HG02678 (cell line): ENCODE measurements around the gene GRIK4.

Experiments
- ATAC-seq: cut with Tn5 transposase; IDR thresholded peaks from one replicate; pipeline ENCODE4 v1.9.1; 2021; ENCODE audit warnings: mild to moderate bottlenecking, moderate library complexity; ENCODE audit not compliant: unreplicated experiment

GRIK4 gene

DNA sequence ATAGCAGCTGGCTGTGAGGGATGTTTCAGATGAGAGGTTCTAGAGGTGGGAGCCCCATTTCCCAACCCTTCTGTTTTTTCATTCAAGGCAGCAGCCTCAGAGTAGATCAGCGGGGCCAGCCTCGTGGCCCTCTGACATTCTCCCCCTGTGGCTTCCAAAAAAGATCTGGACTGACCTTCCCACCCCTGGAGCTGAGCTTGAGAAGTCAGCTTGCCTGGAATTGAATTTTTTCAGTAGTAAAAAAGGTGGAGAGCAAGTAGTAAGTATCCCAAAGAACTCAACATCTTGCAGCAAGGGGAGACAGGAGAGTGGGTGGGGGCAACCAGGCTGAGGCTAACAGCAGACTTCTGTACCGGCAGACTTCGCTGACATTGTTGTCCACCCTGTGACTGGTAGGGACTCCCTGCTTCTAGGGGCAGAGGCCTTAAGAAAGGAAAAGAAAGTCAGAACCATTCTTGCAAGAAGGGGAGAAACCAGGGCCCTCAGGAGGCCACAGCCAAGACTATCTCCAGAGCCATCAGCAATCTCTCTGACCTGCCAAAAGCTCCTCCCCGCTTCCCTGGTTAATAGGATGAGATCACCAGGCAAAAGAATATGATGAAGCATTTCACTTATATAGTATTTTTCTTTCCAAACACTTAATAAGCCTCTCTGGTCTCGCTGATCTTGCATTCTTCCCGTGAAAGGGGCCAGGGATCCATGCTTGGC lies 2.0 kb upstream of the GRIK4 start:
- no peak for ATAC-seq

DNA sequence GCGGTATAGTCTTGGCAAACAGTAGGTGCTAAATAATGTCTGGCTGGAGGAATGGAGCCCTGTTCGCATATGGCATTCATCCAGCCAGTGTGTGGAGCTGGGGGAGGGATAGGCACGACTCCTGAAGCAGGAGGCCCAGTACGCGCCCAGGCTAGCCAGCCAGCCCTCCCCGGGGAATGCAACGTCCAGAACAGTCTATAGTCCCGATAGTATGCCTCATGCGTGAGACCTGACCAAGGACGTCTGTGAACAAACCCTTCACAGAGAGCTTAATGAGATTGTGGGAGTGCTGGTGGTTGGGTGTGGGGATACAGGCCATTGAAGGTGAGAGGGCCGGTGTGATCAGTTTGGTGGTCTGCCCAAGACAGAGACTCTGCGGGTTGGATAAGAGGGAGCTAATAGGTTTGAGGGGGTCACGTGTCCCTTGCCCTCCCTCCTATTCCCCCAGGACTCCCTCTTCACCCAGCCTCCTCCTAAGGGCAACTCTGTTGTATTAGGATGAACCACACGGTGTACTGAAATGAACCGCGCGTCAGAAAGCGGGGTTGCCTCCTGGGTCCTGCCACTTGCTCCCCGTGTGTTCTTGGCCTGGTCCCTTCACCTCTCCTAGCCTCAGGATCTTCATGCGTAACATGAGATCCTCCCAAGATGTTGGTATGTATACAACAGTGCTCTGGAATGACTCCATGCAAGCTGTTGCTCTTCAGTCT lies 987 bp upstream of the GRIK4 start:
- ATAC-seq = no peak

DNA sequence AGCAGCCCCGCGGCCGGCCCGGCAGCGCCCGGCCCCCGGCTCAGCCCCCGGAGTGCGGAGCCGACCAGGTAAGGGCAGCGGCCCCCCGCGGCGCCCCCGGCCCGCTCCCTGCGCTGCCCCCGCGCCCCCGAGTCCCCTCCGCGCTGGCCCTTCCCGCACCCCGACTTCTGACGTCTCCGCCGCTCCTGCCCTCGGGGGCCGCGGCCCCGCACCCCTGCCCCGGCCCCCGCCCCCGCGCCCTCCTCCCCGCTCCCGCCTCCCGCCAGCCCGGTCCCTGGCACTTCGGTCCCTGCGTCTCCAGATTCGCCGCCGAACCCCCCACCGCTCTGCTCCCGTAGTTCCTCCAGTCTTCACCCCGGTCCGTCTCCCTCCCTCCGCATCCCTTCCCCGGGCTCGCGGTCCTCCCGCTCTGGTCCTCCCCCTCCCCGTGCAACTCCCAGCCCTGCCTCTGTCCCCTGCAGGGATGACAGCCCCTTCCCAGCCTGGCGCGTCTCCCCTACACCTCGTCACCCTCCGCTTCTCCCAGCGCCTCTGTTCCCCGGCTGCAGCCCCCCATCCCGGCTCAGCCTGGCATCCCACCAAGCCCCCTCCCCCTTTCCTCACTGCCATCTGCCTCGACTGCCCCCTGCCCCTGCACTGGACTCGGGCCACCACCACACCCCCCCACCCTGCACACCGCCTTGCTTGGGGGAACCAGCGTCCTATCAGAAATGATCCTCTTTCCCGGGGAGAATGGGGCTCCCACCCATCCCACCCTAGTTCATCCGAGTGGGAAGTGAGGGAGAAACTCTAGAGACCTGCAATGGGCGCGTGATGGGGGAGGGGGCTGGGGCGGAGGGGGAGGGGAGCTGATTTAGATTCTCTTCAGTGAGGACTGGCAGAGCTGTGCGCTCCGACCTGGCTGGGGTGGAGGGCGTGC lies 531 bp downstream of the GRIK4 start:
- no peak for ATAC-seq

DNA sequence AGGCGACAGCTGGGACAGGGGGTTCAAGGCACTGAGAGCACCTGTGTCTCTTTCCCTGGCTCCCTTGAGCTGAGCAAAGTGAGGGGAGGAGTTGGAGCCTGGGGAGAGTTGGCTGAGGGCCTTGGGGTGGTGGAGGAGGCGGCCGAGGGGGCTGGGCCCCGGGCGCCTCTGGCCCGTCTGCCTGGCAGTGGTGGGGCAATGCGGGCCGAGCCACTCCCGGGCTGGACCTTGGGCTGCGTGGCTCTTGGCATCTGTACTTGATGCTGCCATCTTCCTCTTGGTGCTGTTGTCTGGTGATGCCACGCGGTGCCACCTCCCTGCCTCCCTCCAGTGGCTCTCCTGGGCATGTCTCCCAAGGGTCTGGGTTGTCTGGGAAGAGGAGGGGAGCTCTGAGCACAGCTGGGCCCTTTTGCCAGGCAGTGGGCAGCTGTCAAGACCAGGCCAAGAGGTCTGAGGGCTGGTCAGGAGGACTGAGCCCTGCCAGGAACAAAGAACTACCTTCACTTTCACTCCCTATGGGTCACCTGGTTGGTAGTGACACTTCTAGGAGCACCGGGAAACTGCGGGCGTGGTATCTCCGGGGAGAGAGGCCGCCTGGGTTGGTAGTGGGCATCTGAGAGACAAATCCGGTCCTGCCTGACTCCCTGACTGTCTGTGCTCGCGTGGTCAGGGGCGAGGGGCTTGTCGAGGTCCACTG lies 1.3 kb downstream of the GRIK4 start:
- ATAC-seq = no peak

DNA sequence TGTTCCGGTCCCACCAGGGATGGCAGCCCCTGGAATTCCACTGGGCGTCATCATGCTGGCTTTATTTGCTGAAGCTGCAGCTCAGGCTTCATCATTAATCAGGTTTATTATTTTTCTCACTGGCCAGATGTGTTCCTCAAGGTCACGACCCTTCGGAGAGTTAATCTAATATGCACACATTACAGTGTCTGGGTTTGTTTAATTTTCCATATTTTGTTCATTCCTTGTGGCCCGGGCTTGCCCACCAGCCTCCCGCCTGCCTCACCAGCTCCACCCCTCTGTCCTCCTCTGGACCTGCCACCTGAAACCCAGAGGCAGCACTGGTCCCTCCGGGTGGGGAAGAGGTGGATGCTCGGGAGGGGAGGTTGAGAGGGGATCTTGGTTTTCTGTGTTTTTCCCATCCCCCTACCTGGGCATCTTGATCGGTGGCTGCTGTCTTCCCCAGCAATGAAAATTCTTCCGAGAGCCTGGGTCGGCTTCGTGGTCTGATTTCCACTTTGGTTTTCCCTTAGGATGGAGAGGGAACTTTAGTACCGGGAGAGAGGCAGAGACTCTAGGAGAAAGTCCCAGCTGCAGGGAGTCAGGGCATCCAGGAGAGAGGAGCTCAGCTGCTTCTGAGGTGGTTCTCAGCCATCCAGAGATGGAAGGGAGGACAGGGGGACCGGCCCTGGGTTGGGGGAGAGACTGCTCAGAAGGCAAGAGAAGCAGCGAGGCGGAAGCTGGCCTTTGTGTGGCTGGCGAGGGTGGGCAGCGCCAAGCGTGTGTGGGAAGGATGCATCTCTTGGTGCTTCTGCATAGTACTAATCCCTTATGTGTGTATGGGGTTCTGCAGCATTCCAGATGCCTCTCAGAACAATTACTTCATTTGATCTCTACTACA lies 2.1 kb downstream of the GRIK4 start:
- no peak for ATAC-seq

DNA sequence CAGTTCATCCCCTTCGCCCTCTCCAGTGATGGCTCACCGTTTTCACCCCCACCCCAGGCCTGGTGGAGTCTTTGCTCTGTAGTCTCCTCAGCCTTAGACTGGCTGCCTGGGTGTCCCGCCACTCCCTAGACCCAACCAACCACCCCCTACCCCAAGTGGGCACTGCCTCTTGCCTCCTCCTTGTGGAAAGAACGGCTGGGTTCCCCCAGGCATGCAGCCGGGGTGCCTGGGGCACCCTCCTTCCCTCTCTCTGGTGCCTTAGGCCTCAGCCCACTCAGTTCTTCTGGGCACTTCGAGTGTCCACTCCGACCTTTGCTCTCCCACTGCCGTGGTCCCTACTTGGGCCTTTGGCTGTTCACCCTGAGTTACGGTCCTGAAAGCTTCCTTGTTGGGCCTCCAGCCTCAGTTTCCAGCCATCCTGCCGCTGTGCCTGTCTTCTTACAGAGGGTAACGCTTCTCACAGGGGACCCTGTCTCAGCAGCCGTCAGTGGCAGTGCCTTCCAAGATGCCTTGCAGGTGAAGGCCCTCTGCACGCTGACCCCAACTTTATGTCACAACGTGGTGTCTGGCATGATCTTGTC lies 3.1 kb downstream of the GRIK4 start:
- ATAC-seq = no peak

DNA sequence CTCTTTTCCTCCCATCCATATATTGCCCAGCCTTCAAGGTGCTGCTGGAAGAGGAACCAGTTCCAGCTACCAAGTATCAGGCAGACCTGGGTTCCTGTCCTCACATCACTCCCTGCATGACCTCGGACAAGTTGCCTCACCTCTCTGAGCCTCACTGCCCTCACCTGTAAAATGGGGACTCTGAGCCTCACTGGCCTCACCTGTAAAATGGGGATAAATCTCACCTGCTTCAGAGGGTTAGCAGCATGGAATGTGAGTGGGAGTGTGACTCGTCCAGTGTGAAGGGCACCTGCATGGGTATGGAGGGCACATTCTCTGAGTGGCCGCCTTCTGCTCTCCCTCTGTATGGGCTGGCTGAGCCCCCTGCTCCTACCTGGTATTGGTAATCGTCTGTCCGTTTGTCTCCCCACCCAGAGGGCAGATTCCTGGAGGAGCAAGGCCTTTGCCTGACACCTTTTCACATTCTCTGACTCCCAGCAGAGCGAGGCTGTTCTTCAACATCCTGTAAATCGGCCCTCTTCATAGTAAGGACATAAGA lies 3.7 kb downstream of the GRIK4 start:
- ATAC-seq = no peak

DNA sequence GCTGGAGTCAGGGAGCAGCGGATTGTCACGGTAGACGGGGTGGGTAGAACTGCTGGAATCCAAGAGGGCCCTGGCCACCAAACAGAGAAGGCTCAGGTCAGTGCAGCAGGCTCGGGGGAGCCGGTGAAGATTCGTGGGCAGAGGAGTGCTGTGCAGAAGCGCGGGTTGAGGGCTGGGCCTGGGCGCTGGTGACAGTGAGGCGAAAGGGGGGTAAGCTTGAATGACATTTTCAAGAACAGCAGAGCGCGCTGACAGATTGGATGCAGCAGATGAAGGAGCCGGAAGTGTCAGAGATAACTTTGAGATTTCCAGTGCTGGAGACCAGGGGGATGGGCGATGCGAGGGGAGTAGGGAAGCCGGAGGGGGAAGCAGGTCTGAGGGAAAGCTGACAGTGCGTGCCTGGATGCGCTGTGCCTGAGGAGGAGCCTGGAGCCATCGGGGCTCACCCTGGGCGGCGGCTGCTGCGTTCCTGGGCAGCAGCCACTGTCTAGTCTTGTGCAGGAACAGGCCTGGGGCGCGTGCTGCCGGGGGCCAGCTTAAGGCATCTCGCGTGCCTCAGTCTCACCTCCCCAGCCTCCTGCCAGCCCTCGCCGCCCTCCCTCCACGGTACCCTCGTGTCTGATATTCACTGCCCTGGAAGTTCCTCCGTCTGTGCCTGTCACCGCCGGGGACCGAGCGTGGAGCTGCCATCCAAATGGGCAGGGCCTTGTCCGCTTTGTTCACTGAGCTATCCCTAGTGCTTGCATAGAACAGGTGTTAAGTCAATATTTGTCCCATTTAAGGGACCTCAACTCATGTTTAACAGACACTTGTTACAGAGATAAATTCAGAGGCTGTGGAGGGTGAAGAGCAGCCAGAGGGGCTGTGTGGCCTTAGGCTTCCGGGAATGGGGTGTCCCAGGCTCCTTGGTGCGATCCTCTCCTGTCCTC lies 5.2 kb downstream of the GRIK4 start:
- no peak for ATAC-seq

DNA sequence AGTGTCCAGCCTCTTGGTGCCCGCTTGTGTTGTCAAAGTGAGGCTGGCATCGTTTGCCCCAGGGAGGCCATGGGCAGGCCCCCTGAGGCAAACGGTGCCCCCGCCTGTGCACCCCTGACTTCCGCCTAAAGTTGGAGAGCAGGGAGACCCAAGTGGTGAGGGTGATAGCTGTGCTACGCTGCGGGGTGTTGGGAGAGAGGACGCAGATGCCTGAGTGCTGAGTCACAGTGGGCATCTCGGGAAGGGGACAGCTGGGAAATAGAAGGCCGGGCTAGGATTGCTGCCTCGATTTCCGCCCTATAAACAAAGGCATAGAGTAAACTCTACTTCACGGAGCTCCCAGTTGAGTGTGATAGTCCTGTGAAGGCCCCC lies 5.8 kb downstream of the GRIK4 start:
- ATAC-seq = no peak

DNA sequence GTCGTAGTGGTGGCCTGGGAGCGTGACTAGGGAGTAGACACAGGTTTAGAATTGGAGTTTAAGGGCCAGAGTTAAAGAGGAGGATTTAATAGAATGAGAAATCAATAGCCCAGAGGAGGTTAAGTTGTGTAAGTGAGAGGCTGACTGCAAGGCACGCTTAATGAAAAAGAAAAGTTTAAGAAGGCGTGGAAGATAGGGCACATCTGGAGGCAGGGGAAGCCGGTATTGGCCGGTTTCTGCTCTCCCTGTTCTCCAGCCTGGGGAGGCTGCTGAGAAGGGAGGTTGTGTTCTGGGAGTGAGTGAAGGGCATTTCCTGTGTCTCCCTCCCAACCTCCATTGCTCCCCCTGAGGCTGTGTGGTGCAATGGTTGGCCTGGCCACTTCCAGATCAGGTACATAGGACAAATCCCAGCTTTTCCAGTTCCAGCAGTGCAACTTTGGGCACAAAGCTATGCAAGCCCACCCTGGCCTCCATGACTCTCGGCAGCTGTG lies 6.3 kb downstream of the GRIK4 start:
- ATAC-seq = no peak

DNA sequence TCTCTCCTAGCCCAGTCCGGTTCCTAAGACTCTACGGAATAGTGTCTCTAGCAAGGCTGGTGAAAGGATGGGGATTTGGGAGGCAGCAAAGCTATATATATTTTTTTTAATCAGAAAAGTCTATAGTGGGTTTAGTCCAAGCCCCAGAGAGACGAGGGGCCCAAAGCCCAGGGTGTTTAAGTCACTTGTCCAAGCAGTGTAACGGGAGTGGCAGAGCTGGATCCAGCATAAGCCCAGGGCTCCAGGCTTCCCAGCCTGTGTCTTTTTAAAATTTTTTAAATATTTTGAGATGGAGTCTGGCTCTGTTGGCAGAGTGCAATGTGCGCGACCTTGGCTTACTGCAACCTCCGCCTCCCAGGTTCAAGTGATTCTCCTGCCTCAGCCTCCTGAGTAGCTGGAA lies 6.8 kb downstream of the GRIK4 start:
- ATAC-seq = no peak

DNA sequence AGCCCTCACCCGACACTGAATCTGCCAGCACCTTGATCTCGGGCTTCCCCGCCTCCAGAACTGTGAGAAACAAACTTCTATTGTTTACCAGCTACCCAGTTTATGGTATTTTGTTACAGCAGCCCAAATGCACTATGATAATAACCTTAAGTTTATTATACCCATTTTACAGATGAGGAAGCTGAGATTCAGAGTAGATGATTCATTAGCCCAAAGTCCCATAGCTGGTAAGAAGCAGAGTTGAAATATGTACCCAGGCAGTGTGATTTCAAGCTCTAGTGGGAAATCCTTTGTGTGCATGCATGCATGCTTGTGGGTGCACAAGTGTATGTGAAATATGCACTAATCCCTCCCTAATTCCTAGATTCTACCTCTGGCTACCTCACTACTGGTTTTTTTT lies 7.9 kb downstream of the GRIK4 start:
- no peak for ATAC-seq

DNA sequence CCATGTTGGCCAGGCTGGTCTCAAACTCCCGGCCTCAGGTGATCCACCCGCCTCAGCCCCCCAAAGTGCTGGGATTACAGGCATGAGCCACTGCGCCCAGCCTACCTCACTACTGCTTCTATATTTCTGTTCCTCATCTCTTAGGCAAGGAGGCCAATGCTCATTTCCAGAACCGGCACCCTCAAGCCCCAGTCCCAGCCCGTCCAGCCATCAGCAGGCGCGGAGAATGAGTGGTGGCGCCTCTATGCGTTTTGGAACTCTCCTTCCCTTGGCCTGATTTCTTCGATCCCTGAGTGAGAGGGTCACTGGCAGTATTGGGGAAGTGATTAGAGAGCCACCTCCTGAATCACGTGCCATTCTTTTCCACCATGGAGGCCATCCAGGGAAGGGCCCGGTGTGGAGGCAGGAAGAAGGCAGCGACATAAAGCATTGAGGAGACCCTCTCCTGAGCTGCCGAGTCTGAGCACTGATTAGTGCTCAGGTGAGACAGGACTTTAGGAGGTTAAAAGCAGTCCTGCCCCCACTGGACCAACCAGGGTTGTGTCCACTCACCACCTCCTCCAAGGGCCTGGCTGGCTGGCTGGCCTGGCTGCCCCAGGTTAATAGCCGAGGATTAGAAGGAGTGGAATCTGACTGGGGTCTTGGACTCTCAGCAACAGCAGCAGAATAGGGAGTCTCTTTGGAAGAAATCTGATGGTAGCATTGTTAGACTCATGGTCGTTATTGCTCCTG lies 8.7 kb downstream of the GRIK4 start:
- no peak for ATAC-seq

DNA sequence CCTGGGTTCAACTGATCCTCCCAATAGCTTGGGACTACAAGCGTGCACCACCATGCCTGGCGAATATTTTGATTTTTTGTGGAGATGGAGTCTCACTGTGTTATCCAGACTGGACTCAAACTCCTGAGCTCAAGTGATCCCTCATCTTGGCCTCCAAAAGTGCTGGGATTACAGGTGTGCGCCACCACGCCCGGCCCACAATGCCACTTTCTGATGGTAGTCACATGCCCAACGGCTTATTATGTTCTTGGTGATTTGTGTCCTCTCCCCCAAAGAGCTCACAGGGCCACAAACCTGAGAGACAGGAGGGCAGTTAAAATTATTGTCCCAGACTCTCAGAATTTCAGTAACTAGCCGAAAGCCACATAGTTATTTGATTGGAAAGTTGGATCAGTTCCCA lies 9.6 kb downstream of the GRIK4 start:
- no peak for ATAC-seq

DNA sequence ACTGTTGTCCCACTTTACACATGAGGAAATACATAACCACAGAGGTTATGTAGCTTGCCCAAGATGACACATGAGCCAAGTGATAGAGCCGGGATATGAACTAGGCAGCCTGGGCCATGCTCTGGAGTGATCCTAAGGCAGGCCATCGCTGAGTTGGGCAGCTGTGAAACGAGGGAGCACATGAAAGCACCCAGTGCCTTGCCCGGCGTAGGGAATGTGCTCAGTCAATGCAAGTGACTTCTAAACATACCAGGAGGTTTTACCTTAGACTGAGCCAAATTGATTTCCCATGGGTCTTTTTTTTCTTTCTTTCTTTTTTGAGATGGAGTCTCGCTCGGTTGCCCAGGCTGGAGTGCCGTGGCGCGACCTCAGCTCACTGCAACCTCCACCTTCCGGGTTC lies 10.5 kb downstream of the GRIK4 start:
- ATAC-seq = no peak

DNA sequence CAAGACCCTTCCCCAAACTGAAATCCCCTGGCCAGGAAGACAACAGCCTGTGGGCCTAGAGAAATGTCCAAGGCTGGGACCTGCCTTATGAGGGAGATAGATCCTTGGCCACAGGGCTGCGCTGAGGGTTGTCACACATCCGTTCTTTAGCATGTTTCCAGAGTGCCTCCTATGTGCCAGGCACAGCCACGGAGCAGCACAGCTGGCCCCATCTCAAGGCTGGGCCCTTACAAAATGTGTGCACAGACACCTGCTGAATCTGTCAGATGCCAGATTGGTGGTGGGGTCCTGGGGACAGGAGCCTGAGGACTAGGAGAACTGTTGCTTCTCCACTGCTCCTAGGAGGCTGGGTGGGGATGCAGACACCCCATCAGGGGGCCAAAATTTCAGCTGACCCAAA lies 11.2 kb downstream of the GRIK4 start:
- no peak for ATAC-seq

DNA sequence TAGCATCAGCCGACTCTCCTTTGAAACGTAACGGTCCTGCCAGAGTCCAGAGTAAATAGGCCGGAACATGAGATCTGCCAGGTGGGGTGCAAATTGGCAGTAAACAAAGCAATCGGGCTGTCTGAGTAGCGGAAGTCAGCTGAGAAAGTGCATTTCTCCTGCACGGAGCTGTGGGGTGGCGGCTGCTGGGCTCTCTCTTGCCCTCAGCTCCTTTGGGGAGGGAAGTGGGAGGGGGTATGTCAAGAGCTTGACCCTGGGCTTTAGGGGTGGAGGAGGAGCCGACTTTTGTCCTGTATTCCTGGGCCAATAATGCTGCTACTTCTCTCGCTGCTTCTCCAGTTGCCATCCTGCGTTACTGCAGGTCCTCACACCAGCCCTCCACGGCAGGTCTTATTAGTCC lies 11.6 kb downstream of the GRIK4 start:
- ATAC-seq = no peak
